Right lobe of liver (tissue), 6 donors: Measurements from ENCODE around the gene IKZF2. TPM values are rescaled to one million over a fixed set of nuclear protein-coding genes. Genes with fewer than 3 reads are reported as not detected.

Experiments
- ATAC-seq, 4 donors: fragments of 200-7000 bp; cut with Tn5 transposase; one replicate each; pipeline ENCODE4 v1.9.1; 2020; ENCODE audit warnings: mild to moderate bottlenecking in 4 of 4, moderate library complexity in 4 of 4
- DNase-seq, 3 donors: peaks; one replicate each; pipeline ENCODE4 v3.0.0-alpha.2; 2020
- H3K27ac ChIP-seq, 3 donors: fragments of 200-600 bp; one replicate each; pipeline ENCODE4 v1.8.0; 2022
- H3K27me3 ChIP-seq, 2 donors: fragments of 200-600 bp; one replicate each; pipeline ENCODE4 v1.8.0; 2022
- H3K36me3 ChIP-seq, 4 donors: fragments of 200-600 bp; sonication (generic) in 1 of 4; one replicate each; pipeline versions ENCODE4 v1.5.1 to v1.8.0; 2017 to 2022; ENCODE audit warnings: control low read depth in 1 of 4
- H3K4me1 ChIP-seq, 4 donors: fragments of 200-600 bp; sonication (generic) in 1 of 4; one replicate each; pipeline versions ENCODE4 v1.5.1 to v1.8.0; 2017 to 2022; ENCODE audit warnings: control low read depth in 1 of 4
- H3K4me3 ChIP-seq, 3 donors: fragments of 200-600 bp; one replicate each; pipeline ENCODE4 v1.8.0; 2022
- H3K9me3 ChIP-seq, 4 donors: fragments of 200-600 bp; sonication (generic) in 1 of 4; one replicate each; pipeline versions ENCODE4 v1.5.1 to v1.8.0; 2017 to 2022; ENCODE audit warnings: control low read depth in 1 of 4
- CTCF ChIP-seq, 4 donors: fragments of 200-600 bp in 3 of 4; fragments of 450-650 bp in 1 of 4; IDR thresholded peaks; one replicate each; pipeline versions ENCODE4 v1.5.1 to v1.8.0; 2016 to 2022; ENCODE audit warnings: antibody characterized with exemption in 4 of 4, mild to moderate bottlenecking in 2 of 4
- POLR2A ChIP-seq: fragments of 450-650 bp; IDR thresholded peaks from one replicate; pipeline ENCODE4 v1.6.1; 2017; ENCODE audit warnings: antibody characterized with exemption, mild to moderate bottlenecking
- WGBS: methylation state at CpG from one replicate; pipeline ENCODE4 v1.1.6; 2018; ENCODE audit warnings: low coverage, low lambda C conversion rate; ENCODE audit not compliant: insufficient coverage; ENCODE audit errors: missing lambda C conversion rate; 5-methylcytosine and 5-hydroxymethylcytosine counted together
- intact Hi-C, 2 donors: fragments of 100-400 bp; cut with DNase I; formaldehyde crosslinking; loops; one replicate each; pipeline versions ENCODE4 v1.11.2 to v1.14.1; 2022
- total RNA-seq, 6 experiments: library from RNA; depleted of rRNA in 2 of 6; stranded (reverse); fragments of >200 nt in 2 of 6; fragmentation: NEBNext Ultra II Directional in 3 of 6; extraction: Animal tissue kit (Norgen Biotek cat#: 25700) in 3 of 6; gene quantifications; one replicate each; pipeline versions ENCODE4 v1.1.0 to v1.2.4, GENCODE V29; 2016 to 2023
- donor health status: DM: no; HTN: yes; CAD: no.
- donor health status: DM: no; HTN: no; CAD: no.
- donor health status: DM: no; HTN: no; CAD: no.
- donor health status: DM: no; HTN: yes; CAD: no.
- donor health status: DM: no; HTN: yes; CAD: no.

Gene IKZF2
- total RNA-seq, 6 experiments from 2014 or later: 1.1 to 4.1 (median 1.9) TPM

DNA sequence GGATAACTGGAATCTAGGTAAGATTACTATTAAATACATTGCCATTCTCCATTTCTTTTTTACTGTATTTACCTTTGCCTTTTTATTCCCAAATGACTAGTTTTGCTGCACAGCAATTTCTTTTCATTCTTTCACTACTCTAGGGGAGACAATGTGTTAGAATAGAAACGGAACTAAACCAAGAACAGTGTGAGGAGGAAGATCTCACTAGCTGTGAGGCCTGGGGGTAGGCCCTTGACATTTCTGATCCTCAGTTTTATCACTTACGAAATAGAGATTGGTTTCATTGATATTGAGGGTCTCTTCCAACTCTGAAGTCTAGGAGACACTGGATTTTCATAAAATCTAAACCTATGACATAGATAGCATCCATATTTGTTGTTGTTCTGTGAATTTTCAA is 191.1 kb downstream of the IKZF2 start:
- no peaks in the 10 kb centered on the region for H3K36me3 ChIP-seq
- H3K27me3 ChIP-seq: no peaks in the 10 kb centered on the region
- 61% methylated on average over 2 of the region's 2 CpGs for WGBS
- no peak overlapping the region for H3K4me3 ChIP-seq
- H3K9me3 ChIP-seq: no peaks in the 10 kb centered on the region
- H3K4me1 ChIP-seq: no peaks in the 10 kb centered on the region
- no peak for TF ChIP-seq CTCF (IDR thresholded peaks at IDR 0.05)
- TF ChIP-seq POLR2A: no peak
- DNase-seq: no peak
- H3K27ac ChIP-seq: no peak overlapping the region
- intact Hi-C loops: no loop called here
- ATAC-seq: no peak

DNA sequence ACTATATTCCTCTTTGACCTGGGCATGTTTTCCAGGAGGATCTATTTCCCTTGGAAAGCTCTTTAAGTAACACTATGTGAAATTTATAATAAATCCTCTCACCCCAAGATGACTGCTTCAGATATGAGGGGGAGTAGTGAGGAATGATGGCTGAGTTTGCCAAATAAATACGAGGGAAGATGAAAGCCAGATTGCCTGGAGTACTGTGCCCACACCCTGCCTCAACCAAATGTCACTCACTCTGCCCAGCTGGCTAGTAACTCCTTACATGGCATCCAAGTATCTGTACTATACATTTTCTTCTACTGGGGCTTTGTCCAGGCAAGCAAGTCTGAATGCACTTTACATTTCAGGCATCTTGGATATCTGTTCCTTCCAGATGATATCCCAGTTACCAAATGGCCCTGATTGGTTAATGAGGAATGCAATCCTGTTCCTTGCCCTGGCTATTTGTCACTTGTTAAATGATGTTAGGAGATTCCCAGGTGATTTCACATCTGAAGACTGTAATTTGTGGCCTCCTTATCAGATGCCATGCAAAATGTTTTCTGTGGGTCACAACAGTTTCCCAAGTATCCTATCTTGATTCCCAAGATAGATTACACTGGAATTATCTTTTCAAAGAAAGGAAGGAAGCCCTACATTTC is 191.8 kb downstream of the IKZF2 start:
- ATAC-seq (no peak), DNase-seq (no peak)
- Histone ChIP-seq H3K4me3 (no peak overlapping the region), H3K9me3 (no peaks in the 10 kb centered on the region), H3K36me3 (no peaks in the 10 kb centered on the region), H3K27ac (no peak overlapping the region), H3K27me3 (no peaks in the 10 kb centered on the region), H3K4me1 (no peaks in the 10 kb centered on the region)
- intact Hi-C loops: no loop called here
- no peak for TF ChIP-seq CTCF (IDR thresholded peaks at IDR 0.05)
- TF ChIP-seq POLR2A: no peak
- 40% methylated on average over 1 of the region's 1 CpG for WGBS

DNA sequence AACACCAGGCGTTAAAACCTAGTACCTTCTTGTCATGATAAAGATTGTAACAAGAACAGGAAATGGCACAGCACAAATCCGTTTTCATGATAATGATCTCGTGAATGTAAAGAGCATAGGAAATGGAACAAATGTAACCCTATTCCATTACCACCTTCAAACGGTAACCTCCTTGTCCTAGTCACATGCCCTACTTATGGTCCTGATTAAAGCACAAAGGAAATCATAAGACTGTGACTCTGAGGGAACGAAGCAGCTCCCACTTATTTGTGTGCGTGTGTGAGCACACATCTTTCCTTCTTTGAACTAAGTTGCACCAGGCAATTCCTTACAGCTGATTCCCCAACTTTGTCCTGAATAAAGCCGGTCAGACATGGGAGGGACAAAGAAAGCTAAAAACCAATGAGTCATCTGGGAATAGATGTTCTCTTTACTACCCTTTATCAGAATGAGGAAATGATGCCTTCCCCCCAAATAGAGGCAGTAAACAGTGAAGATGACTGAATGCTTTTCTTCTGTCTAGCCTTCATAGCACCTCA is 192.6 kb downstream of the IKZF2 start:
- Histone ChIP-seq H3K27me3 (no peaks in the 10 kb centered on the region), H3K4me1 (no peaks in the 10 kb centered on the region), H3K27ac (no peak overlapping the region), H3K9me3 (no peaks in the 10 kb centered on the region), H3K36me3 (no peaks in the 10 kb centered on the region), H3K4me3 (no peak overlapping the region)
- ATAC-seq: no peak
- no peak for DNase-seq
- WGBS: 63% methylated on average over 7 of the region's 7 CpGs
- intact Hi-C loops: no loop called here
- no peak for TF ChIP-seq POLR2A
- TF ChIP-seq CTCF (IDR thresholded peaks at IDR 0.05): no peak

GRCh38 chr2:212958133-212958532 is 193.3 kb downstream of the IKZF2 start:
- H3K27me3 ChIP-seq: no peaks in the 10 kb centered on the region
- no peaks in the 10 kb centered on the region for H3K36me3 ChIP-seq
- DNase-seq: no peak
- TF ChIP-seq CTCF (IDR thresholded peaks at IDR 0.05): no peak
- TF ChIP-seq POLR2A: no peak
- ATAC-seq: no peak
- intact Hi-C loops: no loop called here
- H3K9me3 ChIP-seq: no peaks in the 10 kb centered on the region
- no peak overlapping the region for H3K27ac ChIP-seq
- WGBS: 69% methylated on average over 3 of the region's 3 CpGs
- no peak overlapping the region for H3K4me3 ChIP-seq
- no peaks in the 10 kb centered on the region for H3K4me1 ChIP-seq
